Renal cortex interstitium (tissue), 15 donors: ENCODE measurements around the gene HMGCS2. TPM values are rescaled to one million over a fixed set of nuclear protein-coding genes. Genes with fewer than 3 reads are reported as not detected.

ENCODE experiments used
- DNase-seq, 11 donors: peaks; one replicate each; pipeline ENCODE4 v3.0.0-alpha.2; 2013; ENCODE audit warnings: low read depth in 9 of 11, low spot score in 4 of 11; ENCODE audit errors: extremely low read depth in 1 of 11
- long read RNA-seq, 16 experiments: transcript quantifications; one replicate each; lab custom pipeline, GENCODE V29; 2026
- polyA plus RNA-seq, 3 donors: library from polyadenylated mRNA; unstranded; fragments of 120-200 nt; gene quantifications; one replicate each; pipeline ENCODE4 v1.2.1, GENCODE V29; 2013; ENCODE audit not compliant: insufficient read length in 3 of 3

The HMGCS2 gene
- polyA plus RNA-seq = 10 to 100 TPM; 63.2 to 92.4 (median 70.2) TPM
- long read RNA-seq, donor 1, transcript HMGCS2-201 (10 exons, 2,428 nt) = major isoform, 6 of 6 reads
- long read RNA-seq, donor 1, partial matches to known transcripts = 0 of 6 reads
- long read RNA-seq, donor 1, other reads (novel, unspliced or antisense) = 0 of 6 reads
- long read RNA-seq, donor 2, transcript HMGCS2-201 (10 exons, 2,428 nt) = major isoform, 6 of 16 reads
- long read RNA-seq, donor 2, partial matches to known transcripts = 10 of 16 reads
- long read RNA-seq, donor 2, other reads (novel, unspliced or antisense) = 0 of 16 reads
- long read RNA-seq, donor 3, transcript HMGCS2-201 (10 exons, 2,428 nt) = major isoform, 41 of 59 reads
- long read RNA-seq, donor 3, partial matches to known transcripts = 13 of 59 reads
- long read RNA-seq, donor 3, other reads (novel, unspliced or antisense) = 5 of 59 reads
- long read RNA-seq, donor 4, transcript HMGCS2-201 (10 exons, 2,428 nt) = major isoform, 16 of 22 reads
- long read RNA-seq, donor 4, partial matches to known transcripts = 6 of 22 reads
- long read RNA-seq, donor 4, other reads (novel, unspliced or antisense) = 0 of 22 reads
- long read RNA-seq, donor 5 = 0 reads
- long read RNA-seq, donor 6, transcript HMGCS2-201 (10 exons, 2,428 nt) = major isoform, 10 of 34 reads
- long read RNA-seq, donor 6, partial matches to known transcripts = 24 of 34 reads
- long read RNA-seq, donor 6, other reads (novel, unspliced or antisense) = 0 of 34 reads
- long read RNA-seq, donor 7, transcript HMGCS2-201 (10 exons, 2,428 nt) = major isoform, 7 of 7 reads
- long read RNA-seq, donor 7, partial matches to known transcripts = 0 of 7 reads
- long read RNA-seq, donor 7, other reads (novel, unspliced or antisense) = 0 of 7 reads
- long read RNA-seq, donor 8, transcript HMGCS2-201 (10 exons, 2,428 nt) = major isoform, 29 of 29 reads
- long read RNA-seq, donor 8, partial matches to known transcripts = 0 of 29 reads
- long read RNA-seq, donor 8, other reads (novel, unspliced or antisense) = 0 of 29 reads
- long read RNA-seq, donor 9, transcript HMGCS2-201 (10 exons, 2,428 nt) = major isoform, 13 of 13 reads
- long read RNA-seq, donor 9, partial matches to known transcripts = 0 of 13 reads
- long read RNA-seq, donor 9, other reads (novel, unspliced or antisense) = 0 of 13 reads
- long read RNA-seq, donor 10, transcript HMGCS2-201 (10 exons, 2,428 nt) = major isoform, 16 of 48 reads
- long read RNA-seq, donor 10, partial matches to known transcripts = 32 of 48 reads
- long read RNA-seq, donor 10, other reads (novel, unspliced or antisense) = 0 of 48 reads
- long read RNA-seq, donor 11, transcript HMGCS2-201 (10 exons, 2,428 nt) = major isoform, 11 of 11 reads
- long read RNA-seq, donor 11, partial matches to known transcripts = 0 of 11 reads
- long read RNA-seq, donor 11, other reads (novel, unspliced or antisense) = 0 of 11 reads
- long read RNA-seq, donor 12, transcript HMGCS2-201 (10 exons, 2,428 nt) = major isoform, 9 of 9 reads
- long read RNA-seq, donor 12, partial matches to known transcripts = 0 of 9 reads
- long read RNA-seq, donor 12, other reads (novel, unspliced or antisense) = 0 of 9 reads
- long read RNA-seq, donor 13, transcript HMGCS2-201 (10 exons, 2,428 nt) = major isoform, 8 of 25 reads
- long read RNA-seq, donor 13, partial matches to known transcripts = 11 of 25 reads
- long read RNA-seq, donor 13, other reads (novel, unspliced or antisense) = 6 of 25 reads
- long read RNA-seq, donor 14, transcript HMGCS2-201 (10 exons, 2,428 nt) = major isoform, 9 of 9 reads
- long read RNA-seq, donor 14, partial matches to known transcripts = 0 of 9 reads
- long read RNA-seq, donor 14, other reads (novel, unspliced or antisense) = 0 of 9 reads
- long read RNA-seq, donor 15, transcript HMGCS2-201 (10 exons, 2,428 nt) = major isoform, 7 of 7 reads
- long read RNA-seq, donor 15, partial matches to known transcripts = 0 of 7 reads
- long read RNA-seq, donor 15, other reads (novel, unspliced or antisense) = 0 of 7 reads
- long read RNA-seq, donor 16, transcript HMGCS2-201 (10 exons, 2,428 nt) = major isoform, 63 of 139 reads
- long read RNA-seq, donor 16, partial matches to known transcripts = 61 of 139 reads
- long read RNA-seq, donor 16, other reads (novel, unspliced or antisense) = 14 of 139 reads

DNA sequence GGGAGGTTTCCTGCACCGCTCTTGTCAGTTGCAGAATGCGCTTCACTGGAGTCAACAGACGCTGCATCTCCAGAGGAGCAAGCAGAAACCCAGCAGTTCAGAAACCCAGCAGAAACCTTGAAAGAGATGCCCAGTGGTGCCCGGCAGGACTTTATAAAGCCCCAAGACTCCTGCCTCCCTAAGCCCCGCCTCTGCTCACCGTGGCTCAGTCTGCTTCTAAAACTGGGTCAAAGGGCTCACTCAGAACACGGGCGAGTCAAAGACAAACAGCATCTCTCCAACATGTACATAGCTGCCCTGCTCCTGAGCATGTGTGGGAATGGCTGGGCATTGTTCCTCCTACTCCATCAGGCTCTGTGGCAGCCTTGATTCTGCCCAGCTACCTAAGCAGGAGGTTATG is at the start of gene HMGCS2:
HMGCS2 (minus strand) TSS at position 128 of the 400 bp plus-strand sequence; CDS start at position 67, 61 bp downstream.
- no peak for DNase-seq

DNA sequence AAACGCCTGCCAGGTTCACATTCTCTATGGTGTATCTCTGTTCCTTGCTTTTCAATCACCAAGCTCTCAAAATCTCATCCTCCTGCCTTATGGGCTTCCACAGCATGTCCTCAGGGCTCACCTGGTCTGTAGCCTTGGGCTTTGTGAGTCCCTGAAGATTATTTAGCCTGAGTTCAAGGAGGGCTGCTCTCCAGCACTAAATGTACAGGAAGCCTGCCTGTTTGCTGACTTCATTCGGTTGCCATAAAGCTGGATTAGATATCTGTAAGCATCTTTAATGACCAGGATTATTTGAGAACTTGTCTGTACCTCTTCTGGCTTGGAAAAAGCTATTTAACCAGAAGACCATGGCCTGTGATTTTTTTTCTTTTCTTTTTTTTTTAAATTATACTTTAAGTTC is 49.5 kb upstream of the HMGCS2 start:
- DNase-seq = no peak

DNA sequence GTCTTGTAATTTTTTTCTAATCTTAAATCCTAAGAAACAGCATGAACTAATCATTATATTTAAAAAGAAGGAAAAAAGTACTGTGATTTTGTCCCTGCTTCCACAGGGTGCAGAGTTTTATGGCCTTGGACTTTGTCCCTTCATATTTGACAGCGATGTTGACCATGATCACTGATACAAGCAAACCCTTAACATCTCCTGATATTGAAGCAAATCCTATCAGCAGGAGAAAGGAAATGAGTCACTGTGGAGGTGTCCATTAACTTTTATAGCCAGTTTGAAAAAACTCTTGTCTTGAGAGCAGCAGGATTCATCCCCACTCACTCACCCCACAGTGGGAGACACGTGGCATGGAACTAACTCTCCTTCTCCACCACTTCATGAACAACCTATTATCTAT is 47.7 kb upstream of the HMGCS2 start:
- DNase-seq = no peak

DNA sequence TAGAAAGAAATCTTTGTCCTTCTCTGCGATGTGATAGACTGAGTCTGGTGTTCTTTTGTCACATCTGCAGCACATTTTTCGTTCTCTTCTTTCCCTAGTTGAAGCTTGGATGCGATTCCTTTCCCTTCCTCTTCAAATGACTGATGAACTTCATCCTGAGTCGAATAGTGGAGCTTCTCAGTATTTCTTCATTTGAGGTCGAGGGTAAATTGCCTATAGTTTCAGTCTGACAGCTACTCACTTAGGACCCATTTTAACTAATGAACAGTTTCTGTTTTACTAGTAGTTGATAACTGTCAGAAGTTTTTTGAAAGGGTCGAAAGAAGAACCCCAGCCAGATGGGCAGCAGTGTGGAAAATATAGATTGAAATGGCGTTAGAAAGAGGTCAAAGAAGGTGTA is 47.2 kb upstream of the HMGCS2 start:
- no peak for DNase-seq

DNA sequence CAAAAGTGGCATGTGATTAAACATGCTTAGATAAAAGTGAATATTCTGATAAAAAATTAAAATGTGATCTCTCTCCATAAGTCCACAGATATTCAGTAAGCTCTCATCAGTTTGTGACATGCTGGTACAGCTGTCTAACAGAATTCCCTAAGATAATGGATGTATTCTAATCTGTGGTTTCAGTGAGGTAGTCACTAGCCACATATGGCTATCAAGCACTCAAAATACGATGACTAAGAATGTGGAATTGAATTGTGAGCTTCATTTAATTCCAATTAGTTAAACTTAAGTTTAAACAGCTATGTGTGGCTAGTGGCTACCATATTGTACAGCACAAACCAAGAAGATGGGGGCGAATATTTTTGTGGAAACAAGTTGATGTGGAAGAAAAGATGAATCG is 46.7 kb upstream of the HMGCS2 start:
- no peak for DNase-seq

DNA sequence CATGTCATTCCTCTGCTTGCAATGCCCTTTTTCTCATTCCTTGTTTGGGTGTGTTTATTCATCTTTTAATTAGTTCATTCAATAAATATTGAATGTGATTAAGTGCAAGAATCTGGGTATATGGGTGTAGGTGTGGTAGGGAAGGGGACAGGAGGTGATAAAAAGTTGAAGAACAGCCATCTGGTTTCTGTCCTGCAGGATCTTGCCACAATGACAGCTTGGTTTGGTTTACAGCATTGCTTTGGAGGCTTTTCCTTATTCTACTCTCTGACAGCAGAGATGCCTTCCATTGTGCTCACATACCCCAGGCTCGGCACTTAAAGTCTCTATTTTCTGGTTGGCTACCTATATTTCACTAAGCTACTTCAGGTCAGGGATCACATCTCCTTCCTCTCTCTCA is 45.6 kb upstream of the HMGCS2 start:
- DNase-seq = no peak

DNA sequence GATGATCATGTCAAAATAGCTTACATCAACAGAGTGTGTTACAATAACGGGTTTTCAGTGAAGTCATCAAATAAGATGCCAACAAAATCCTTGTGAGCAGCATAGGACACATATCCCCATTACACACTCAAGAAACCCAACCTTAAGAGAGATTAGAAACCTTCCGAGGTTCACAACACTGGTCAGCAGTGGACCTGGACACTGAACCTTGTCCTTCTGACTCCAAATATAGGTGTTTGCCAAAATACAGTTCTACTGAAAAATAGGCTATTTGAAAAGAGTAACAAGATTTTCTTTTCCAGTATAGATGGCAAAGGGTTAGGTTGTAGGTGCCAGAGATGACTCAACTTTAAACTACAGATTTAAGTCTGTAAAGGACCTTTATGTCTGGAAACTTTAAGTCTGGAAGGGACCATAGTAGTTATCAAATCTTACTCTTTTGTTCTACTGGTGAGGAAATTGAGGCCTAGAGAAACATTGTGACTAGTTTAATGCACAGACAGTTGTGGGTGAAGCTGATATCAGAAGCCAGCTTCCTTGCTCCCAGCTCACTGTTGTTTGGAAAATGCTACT is 43.4 kb upstream of the HMGCS2 start:
- no peak for DNase-seq

DNA sequence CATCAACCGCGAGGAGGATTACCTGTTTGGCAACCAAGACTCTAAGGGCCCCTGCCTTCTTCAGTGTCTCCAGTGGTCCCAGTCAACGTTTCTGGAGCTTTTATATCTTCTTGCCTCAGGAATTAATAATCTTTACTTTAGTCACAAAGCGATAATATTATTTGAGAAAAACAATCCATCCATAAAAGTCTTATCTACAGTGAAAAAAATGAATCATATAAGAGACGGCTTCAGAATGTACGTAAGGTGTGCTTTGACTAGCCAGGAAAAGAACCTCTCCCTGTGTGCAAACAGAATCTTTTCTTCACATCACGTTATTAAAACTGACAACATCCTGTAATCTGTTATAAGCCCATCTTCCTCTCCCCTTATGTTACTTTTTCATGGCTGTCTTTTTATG is 42.7 kb upstream of the HMGCS2 start, which contains the start of gene REG4:
REG4 (minus strand) TSS at position 74 of the 400 bp plus-strand sequence. CDS start 2,691 bp downstream, outside the sequence.
- DNase-seq = no peak

DNA sequence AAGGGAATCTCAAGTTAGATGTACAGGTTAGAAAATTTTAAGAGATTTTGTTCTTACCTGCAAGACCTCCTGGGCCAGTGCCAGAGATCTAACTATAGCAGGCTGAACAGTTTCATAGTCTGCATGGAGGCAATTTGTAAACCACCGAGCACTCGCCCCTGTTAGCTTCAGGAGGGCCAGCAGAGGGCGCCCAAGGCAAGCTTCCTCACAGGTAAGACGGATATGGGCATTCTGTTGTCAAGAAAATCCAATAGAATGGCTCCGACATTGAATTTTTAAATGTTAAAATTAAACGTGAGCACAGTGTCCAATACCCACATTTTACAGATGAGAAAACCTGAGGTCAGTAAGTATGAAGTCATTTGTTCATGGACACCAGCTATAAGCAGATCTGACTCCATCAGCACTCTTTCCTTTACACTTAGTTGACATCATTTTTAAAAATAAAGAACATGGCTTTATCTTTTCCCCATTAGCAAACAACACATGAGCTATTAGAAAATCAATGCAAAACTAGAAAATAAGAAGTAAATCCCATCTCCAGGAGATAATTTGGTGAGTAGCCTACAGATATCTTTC is 40.4 kb upstream of the HMGCS2 start:
- peak in 9 of 11 donors; percentile 49 to 73 (median 64) for DNase-seq

DNA sequence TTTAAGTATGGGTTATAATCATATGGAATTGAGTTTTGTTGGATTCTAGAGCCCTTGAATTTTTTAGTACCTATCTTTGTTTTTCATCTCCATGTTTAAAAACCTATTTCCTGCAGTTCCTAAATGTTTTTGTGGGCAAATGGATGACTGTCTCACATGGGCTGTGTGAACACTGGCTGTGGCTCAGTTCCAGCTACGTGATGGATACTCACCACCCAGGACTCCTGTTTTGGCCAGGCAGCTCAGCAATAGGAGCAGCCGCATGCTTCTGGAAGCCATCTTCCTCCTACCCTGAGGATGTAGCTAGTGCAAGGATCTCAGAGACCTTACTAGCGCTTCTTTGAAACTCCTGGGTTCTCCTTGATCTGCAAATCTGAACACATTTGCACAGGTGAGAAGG is 39.8 kb upstream of the HMGCS2 start:
- DNase-seq = no peak

DNA sequence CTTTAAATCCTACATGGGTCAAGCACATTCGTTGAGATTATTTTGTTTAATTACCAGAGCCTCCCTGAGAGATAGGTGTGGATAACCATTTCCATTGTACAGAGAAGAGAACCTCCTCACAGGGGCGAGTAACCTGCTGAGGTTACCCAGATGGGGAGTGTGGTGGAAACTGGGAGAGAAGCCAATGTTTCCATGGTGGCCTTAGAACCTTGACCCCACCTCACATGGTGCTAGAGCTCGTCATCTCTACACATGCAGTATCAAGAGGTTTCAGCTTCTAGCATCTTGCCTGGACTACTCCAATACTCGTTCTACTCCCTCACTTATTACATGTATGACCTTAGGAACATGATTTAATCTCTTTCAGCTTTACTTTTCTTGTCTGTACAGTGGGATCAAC is 37.8 kb upstream of the HMGCS2 start:
- DNase-seq = no peak

DNA sequence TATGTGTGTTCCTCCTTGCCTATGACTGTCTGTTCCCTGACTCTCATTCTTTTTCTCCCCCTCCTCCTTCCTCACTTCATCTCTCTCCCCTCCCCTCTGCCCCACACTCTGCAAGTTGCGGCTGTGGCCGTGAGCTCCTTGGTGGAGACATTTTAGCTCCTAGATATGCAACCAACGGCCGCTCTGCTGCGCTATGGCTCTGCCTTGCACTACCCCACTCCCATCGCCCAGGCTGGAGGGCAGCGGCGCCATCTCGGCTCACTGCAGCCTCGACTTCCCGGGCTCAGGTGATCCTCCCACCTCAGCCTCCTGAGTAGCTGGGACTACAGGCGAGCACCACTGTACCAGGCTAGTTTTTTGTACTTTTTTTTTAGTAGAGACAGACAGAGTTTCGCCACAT is 37.0 kb upstream of the HMGCS2 start:
- DNase-seq = no peak

DNA sequence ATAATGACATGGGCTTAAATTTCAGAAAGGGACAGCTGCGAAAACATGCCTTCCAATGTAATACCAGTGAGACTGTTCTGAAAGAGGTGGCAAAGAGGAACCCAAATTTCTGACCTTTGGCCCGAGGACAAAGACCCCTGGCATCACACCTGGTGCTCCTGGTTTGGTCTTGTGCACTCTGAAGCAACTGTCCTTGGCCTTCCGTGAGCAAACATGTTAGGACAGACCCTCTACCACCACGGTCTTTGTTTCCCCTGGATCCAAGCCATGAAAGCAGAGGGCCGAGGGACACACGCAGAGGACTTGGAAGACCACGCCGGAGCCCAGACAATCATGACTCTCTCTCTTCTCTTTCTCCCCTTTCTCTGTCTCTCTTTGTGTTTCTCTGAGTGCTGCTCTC is 36.5 kb upstream of the HMGCS2 start:
- no peak for DNase-seq

DNA sequence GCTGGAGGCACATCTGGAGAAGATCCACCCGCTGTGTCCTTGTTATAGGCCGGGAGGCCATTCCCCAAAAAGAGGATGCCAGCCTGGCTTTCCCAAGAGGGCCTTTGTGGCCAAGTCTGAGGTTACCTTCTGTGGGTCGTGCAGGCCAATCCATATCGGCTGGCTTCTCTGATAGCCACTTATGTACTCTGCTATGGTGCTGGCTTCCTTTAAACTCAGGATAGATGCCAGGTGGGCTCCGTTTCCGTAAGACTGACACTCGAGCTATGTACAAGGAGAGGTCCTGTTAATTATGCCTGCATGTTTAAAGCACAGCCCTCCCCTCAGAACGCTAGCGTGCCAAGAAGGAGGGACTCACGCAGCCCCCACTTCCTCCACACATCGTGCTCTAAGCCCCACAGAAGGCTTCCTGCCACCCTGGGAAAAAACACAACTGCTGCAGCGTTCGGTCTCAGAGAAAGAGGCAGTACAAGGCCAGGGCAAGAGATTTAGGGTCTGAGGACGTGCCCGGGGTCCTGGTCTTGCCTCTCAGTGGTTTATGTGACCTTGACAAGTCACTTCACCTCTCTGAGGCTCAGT is 31.0 kb upstream of the HMGCS2 start:
- DNase-seq = no peak

DNA sequence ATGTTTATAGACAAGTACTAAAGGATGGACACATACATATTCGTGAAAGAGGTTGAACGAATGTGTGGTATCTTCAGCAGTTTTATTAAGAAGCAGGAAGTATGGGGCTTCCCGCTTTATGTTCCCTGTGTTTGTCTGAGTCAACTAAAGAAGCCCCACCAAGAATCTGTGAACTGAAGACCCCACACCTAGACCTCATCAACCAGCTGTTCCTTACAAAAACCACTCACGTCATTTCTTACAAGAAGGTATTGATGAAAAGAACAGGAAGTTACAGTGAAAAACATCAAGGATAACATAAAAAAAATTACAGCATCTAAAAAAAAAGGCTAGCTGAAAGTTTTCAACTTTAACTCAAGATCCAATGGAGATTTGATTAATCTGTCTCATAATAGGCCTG is 30.3 kb upstream of the HMGCS2 start:
- no peak for DNase-seq

DNA sequence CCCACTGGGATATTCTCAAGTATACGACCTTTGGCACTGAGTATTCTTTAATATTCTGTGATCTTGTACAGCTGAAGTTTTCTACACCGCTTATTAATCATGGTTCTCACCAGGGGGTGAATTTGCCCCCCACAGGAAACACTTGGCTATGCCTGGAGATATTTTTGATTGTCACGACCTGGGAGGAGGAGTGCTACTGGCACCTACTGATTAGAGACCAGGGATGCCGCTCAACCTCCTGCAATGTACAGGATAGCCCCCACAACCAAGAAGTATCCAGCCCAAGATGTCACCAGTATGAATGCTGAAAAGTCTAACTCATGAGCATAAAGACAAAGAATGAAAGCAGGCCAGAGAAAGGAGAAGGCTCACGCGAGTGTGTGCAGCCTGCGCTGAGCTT is 28.9 kb upstream of the HMGCS2 start:
- no peak for DNase-seq

DNA sequence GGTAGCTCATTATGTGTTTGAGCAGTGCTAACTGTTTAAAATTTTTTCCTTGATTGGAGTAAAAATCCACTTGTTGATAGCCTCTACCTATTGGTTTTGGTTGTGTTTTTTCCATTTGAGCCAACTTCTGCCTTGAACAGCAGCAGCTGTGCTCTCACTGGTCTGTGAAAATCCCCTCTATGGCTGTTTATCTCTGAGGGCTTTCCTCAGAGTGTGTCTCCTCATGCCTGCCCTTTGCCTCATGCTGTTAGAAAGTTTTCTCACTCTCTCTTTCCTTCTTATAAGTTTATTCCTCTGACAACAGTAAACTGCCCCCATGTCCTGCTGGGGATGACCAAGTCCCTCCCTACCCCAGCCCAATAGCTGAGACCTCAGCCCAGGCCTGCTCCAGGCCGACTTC is 28.5 kb upstream of the HMGCS2 start:
- DNase-seq = no peak
